ENCODE measurements around the gene NRK. TPM values are rescaled to one million over a fixed set of nuclear protein-coding genes. Genes with fewer than 3 reads are reported as not detected.

NRK gene
- total and polyA plus RNA-seq, 2 of the 4 experiments (the other 2 are of a cell fraction) = 0.92 to 2.7 TPM

GRCh38 chrX:105872941-105873340 is 50.6 kb downstream of the NRK start:
- Histone ChIP-seq H3K14ac (replicated peaks; ENCODE audit: low read depth, low read length) (no peak overlapping the region), H3K4ac (ENCODE audit: low read depth, low read length) (no peak overlapping the region), H2BK120ac (ENCODE audit: low read depth, low read length) (no peak overlapping the region), H4K5ac (ENCODE audit: low read depth, low read length) (no peak overlapping the region), H2BK5ac (ENCODE audit: low read depth, low read length, poor library complexity, severe bottlenecking) (no peak overlapping the region), H3K4me2 (ENCODE audit: low read depth, low read length) (no peak overlapping the region), H3K9me1 (ENCODE audit: insufficient read depth, low read length) (no peaks in the 10 kb centered on the region), H2AK5ac (ENCODE audit: low read depth, low read length) (no peak overlapping the region), H3K9ac (ENCODE audit: low read depth, low read length) (no peak overlapping the region), H3K27me3 (ENCODE audit: control insufficient read depth, insufficient read depth, low read length) (peaks cover 2% of the 10 kb centered on the region; the same call in 1 of the 2 replicates), H4K20me1 (ENCODE audit: insufficient read depth, low read length) (no peaks in the 10 kb centered on the region), H4K91ac (ENCODE audit: insufficient read depth, low read depth, low read length) (no peak overlapping the region), H2AK9ac (replicated peaks; ENCODE audit: low read depth, low read length, poor library complexity) (no peak overlapping the region), H2BK20ac (ENCODE audit: low read depth, low read length) (no peak overlapping the region), H2AFZ (replicated peaks; ENCODE audit: low read length, poor library complexity) (no peak overlapping the region), H3K4me1 (ENCODE audit: control insufficient read depth, insufficient read depth, low read length) (no peaks in the 10 kb centered on the region), H3K79me1 (ENCODE audit: low read depth in 1 of 2, low read length in 2 of 2) (no peaks in the 10 kb centered on the region), H3K23ac (ENCODE audit: low read depth, low read length) (no peak overlapping the region), H3K56ac (ENCODE audit: extremely low read depth, insufficient read depth, low read length) (no peak overlapping the region), H3K4me3 (ENCODE audit: insufficient read depth, low read depth, low read length) (no peak overlapping the region), H3K9me3 (ENCODE audit: control insufficient read depth, insufficient read depth, low read length) (no peaks in the 10 kb centered on the region), H2BK15ac (ENCODE audit: low read depth, low read length) (no peak overlapping the region), H3K27ac (ENCODE audit: insufficient read depth, low read length) (no peak overlapping the region), H4K8ac (ENCODE audit: low read depth in 2 of 2, low read length in 2 of 2) (no peak overlapping the region), H3K18ac (ENCODE audit: low read depth, low read length) (no peak overlapping the region), H3K36me3 (ENCODE audit: control insufficient read depth, insufficient read depth, low read length) (no peaks in the 10 kb centered on the region)
- no peak for TF ChIP-seq RFX5 (IDR thresholded peaks at IDR 0.05; ENCODE audit: low read depth, low read length)
- TF ChIP-seq RCOR1 (IDR thresholded peaks at IDR 0.05; ENCODE audit: insufficient replicate concordance, low read length) = no peak
- no peak for TF ChIP-seq FOS (IDR thresholded peaks at IDR 0.05; ENCODE audit: low read depth, low read length)
- TF ChIP-seq CHD1 (IDR thresholded peaks at IDR 0.05; ENCODE audit: low read depth, low read length) = no peak
- no peak for TF ChIP-seq MAZ (IDR thresholded peaks at IDR 0.05; ENCODE audit: borderline replicate concordance, low read depth, low read length)
- no peak for TF ChIP-seq BHLHE40 (IDR thresholded peaks at IDR 0.05; ENCODE audit: low read depth, low read length)
- no peak for TF ChIP-seq NFE2L2 (IDR thresholded peaks at IDR 0.05; ENCODE audit: low read depth, low read length)
- TF ChIP-seq ELK1 (IDR thresholded peaks at IDR 0.05; ENCODE audit: borderline replicate concordance, low read depth, low read length) = no peak
- TF ChIP-seq RAD21 (IDR thresholded peaks at IDR 0.05; ENCODE audit: low read length) = no peak
- no peak for TF ChIP-seq MXI1 (IDR thresholded peaks at IDR 0.05; ENCODE audit: borderline replicate concordance, low read depth, low read length)
- no peak for TF ChIP-seq USF2 (IDR thresholded peaks at IDR 0.05; ENCODE audit: low read depth, low read length)
- TF ChIP-seq SMC3 (IDR thresholded peaks at IDR 0.05; ENCODE audit: low read depth, low read length) = no peak
- TF ChIP-seq CEBPB (IDR thresholded peaks at IDR 0.05; ENCODE audit: low read depth, low read length) = no peak
- no peak for TF ChIP-seq CTCF (conservative IDR thresholded peaks at IDR 0.05; ENCODE audit: low read depth, low read length)
- TF ChIP-seq MAFK (IDR thresholded peaks at IDR 0.05; ENCODE audit: low read depth, low read length) = no peak
- no peak for TF ChIP-seq POLR2A (IDR thresholded peaks at IDR 0.05; ENCODE audit: low read depth, low read length)
- ATAC-seq (ENCODE audit: low read depth) (no peak), DNase-seq (no peak)
- dilution Hi-C loops (cut with HindIII; ENCODE audit: low sequenced_read_pairs, unreplicated experiment) = no loop called here
- ChIA-PET CTCF (interaction anchor here (0.6 kb wide), 1 partner anchor 1867 kb away, joined by 4 read pairs; no protein-coding TSS in a partner anchor), POLR2A (ENCODE audit: unreplicated experiment) (no interaction called here)
- in situ Hi-C loops (cut with MboI; ENCODE audit: low sequenced_read_pairs) = no loop called here
- BruUV-seq (replicated peaks) = no TSS peak
- intact Hi-C loops (cut with micrococcal nuclease) = no loop called here
- WGBS, 2 experiments (ENCODE audit: extremely low coverage in 2 of 2, insufficient read length in 1 of 2) = 40% methylated on average over 1 of the region's 7 CpGs; no CpG with 5 or more reads in 1 of the 2 experiments
